ENCODE measurements around the gene LRPAP1. TPM values are rescaled to one million over a fixed set of nuclear protein-coding genes. Genes with fewer than 3 reads are reported as not detected.

LRPAP1 gene
- total RNA-seq, 1 donor from 2014 or later, result 275 TPM

Other genes starting within 250 kb of the LRPAP1 start
- gene RGS12, start 239.4 kb downstream of the LRPAP1 start, total RNA-seq, result 19.1 TPM
- 0.38 TPM for gene HGFAC, start 90.5 kb downstream of the LRPAP1 start, total RNA-seq
- 62.7 TPM for gene DOK7, start 69.1 kb downstream of the LRPAP1 start, total RNA-seq
- 5.4 TPM for gene ADRA2C, start 234.0 kb upstream of the LRPAP1 start, total RNA-seq